ENCODE data around the gene LAMB2. TPM values are rescaled to one million over a fixed set of nuclear protein-coding genes. Genes with fewer than 3 reads are reported as not detected.

Gene LAMB2
- total RNA-seq, 1 donor from 2014 or later = 75.4 TPM

DNA sequence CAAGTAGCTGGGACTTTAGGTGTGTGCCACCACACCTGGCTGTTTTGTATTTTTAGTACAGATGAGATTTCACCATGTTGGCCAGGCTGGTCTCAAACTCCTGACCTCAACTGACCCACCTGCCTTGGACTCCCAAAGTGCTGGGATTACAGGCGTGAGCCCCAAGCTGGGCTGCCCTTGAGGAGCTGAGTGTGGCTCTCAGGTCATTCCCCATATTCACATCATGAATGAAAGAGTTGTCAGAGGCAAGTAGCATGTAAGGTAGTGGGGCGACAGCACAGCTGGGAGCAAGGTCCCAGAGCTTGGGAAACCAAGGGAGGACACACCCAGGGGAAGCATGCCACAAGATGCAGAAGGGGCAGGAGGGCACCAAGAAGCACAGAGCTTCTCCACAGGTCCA is 28.3 kb upstream of the LAMB2 start:
- no peaks in the 10 kb centered on the region for H3K9me3 Mint-ChIP-seq
- no peak overlapping the region for H3K27ac Mint-ChIP-seq

GRCh38 chr3:49158792-49159191 is 25.9 kb upstream of the LAMB2 start:
- H3K4me3 Mint-ChIP-seq = peak overlapping the region; percentile 33
- no peaks in the 10 kb centered on the region for H3K79me2 ChIP-seq (ENCODE audit: low read depth)
- DNase-seq (ENCODE audit: low spot score) = no peak
- H3K4me3 ChIP-seq = no peak overlapping the region
- H3K4me1 ChIP-seq = no peaks in the 10 kb centered on the region
- H3K27ac Mint-ChIP-seq = no peak overlapping the region
- TF ChIP-seq EZH2phosphoT487 (IDR thresholded peaks at IDR 0.05) (no peak), CTCF (IDR thresholded peaks at IDR 0.05) (no peak), EZH2 (IDR thresholded peaks at IDR 0.05) (no peak)
- no peak overlapping the region for H3K9ac ChIP-seq
- no peak overlapping the region for H2AFZ ChIP-seq (replicated peaks)
- H3K4me2 ChIP-seq = no peak overlapping the region
- peaks cover 5% of the 10 kb centered on the region for H3K27me3 Mint-ChIP-seq (ENCODE audit: insufficient read depth, low read depth)
- H3K36me3 ChIP-seq = no peaks in the 10 kb centered on the region
- H3K27me3 ChIP-seq = no peaks in the 10 kb centered on the region
- no peak overlapping the region for H3K27ac ChIP-seq
- H3K9me3 ChIP-seq (ENCODE audit: low read depth) = no peaks in the 10 kb centered on the region
- H3K36me3 Mint-ChIP-seq = peaks cover 4% of the 10 kb centered on the region
- peaks cover 3% of the 10 kb centered on the region for H3K4me1 Mint-ChIP-seq
- H3F3A ChIP-seq (ENCODE audit: low read depth) = peaks cover 8% of the 10 kb centered on the region
- peaks cover 36% of the 10 kb centered on the region for H4K20me1 ChIP-seq (ENCODE audit: low read depth)
- no peaks in the 10 kb centered on the region for H3K9me3 Mint-ChIP-seq

More for the DNA sequence above, 28.3 kb upstream of the LAMB2 start:
- peaks cover 54% of the 10 kb centered on the region for H4K20me1 ChIP-seq (ENCODE audit: low read depth)
- H3K36me3 Mint-ChIP-seq = peaks cover 7% of the 10 kb centered on the region
- no peak for DNase-seq (ENCODE audit: low spot score)
- no peaks in the 10 kb centered on the region for H3K9me3 ChIP-seq (ENCODE audit: low read depth)
- H3K4me3 ChIP-seq = no peak overlapping the region
- peaks cover 10% of the 10 kb centered on the region for H3F3A ChIP-seq (ENCODE audit: low read depth)
- no peak overlapping the region for H3K27ac ChIP-seq
- H3K4me2 ChIP-seq = no peak overlapping the region
- peaks cover 7% of the 10 kb centered on the region for H3K27me3 Mint-ChIP-seq (ENCODE audit: insufficient read depth, low read depth)
- no peaks in the 10 kb centered on the region for H3K36me3 ChIP-seq
- H3K9ac ChIP-seq = no peak overlapping the region
- H3K4me1 ChIP-seq = peaks cover 7% of the 10 kb centered on the region
- H3K27me3 ChIP-seq = no peaks in the 10 kb centered on the region
- no peak overlapping the region for H2AFZ ChIP-seq (replicated peaks)
- TF ChIP-seq EZH2phosphoT487 (IDR thresholded peaks at IDR 0.05) = no peak
- no peak for TF ChIP-seq EZH2 (IDR thresholded peaks at IDR 0.05)
- no peak for TF ChIP-seq CTCF (IDR thresholded peaks at IDR 0.05)
- H3K79me2 ChIP-seq (ENCODE audit: low read depth) = peaks cover 18% of the 10 kb centered on the region
- no peak overlapping the region for H3K4me3 Mint-ChIP-seq
- H3K4me1 Mint-ChIP-seq = peaks cover 16% of the 10 kb centered on the region

DNA sequence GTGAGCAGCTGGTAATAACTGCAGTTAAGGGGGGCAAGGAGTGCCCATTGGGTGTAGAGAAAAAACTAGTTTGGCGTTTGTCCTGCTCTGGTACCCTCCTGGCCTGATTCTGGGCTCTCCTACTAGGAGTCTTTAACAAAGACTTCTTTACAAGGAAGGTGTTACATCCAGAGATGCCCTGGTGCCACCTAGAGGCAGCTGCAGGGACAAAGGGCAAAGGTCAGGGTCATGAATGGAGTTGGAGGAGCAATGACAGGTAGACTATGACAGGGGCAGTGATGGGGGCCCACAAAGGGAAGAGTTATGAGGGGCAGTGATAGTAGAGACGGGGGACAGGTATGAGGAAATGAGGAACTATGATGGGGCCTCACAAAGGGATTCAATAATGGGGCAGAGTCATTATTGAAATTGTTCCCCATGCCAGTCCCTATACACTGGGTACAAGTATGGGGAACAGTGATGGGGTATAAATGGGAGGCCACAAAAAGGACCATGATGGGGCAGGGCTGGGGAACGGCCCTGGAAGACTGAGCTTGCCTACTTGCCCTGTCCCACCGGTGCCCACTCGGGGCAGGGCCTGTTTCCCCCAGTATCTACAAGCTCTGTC is 25.4 kb upstream of the LAMB2 start:
- H3K9me3 Mint-ChIP-seq = no peaks in the 10 kb centered on the region
- no peak overlapping the region for H3K4me3 Mint-ChIP-seq
- no peaks in the 10 kb centered on the region for H3K36me3 Mint-ChIP-seq
- no peak for TF ChIP-seq EZH2 (IDR thresholded peaks at IDR 0.05)
- peak; percentile 61 for TF ChIP-seq CTCF (IDR thresholded peaks at IDR 0.05)
- no peak for TF ChIP-seq EZH2phosphoT487 (IDR thresholded peaks at IDR 0.05)
- Histone ChIP-seq H3K4me2 (no peak overlapping the region), H3K4me3 (no peak overlapping the region), H3K9ac (no peak overlapping the region), H3K27me3 (no peaks in the 10 kb centered on the region), H3K36me3 (no peaks in the 10 kb centered on the region), H3F3A (ENCODE audit: low read depth) (peaks cover 8% of the 10 kb centered on the region), H3K9me3 (ENCODE audit: low read depth) (no peaks in the 10 kb centered on the region), H3K27ac (no peak overlapping the region), H2AFZ (replicated peaks) (no peak overlapping the region), H4K20me1 (ENCODE audit: low read depth) (peaks cover 34% of the 10 kb centered on the region), H3K4me1 (no peaks in the 10 kb centered on the region), H3K79me2 (ENCODE audit: low read depth) (no peaks in the 10 kb centered on the region)
- H3K27me3 Mint-ChIP-seq (ENCODE audit: insufficient read depth, low read depth) = peaks cover 5% of the 10 kb centered on the region
- DNase-seq (ENCODE audit: low spot score) = peak; percentile 63
- peaks cover 7% of the 10 kb centered on the region for H3K4me1 Mint-ChIP-seq
- no peak overlapping the region for H3K27ac Mint-ChIP-seq
